HG02970 (cell line): ENCODE data around the gene TRAF1.

Experiments used
- ATAC-seq: cut with Tn5 transposase; IDR thresholded peaks from one replicate; pipeline ENCODE4 v1.9.1; 2021; ENCODE audit warnings: mild to moderate bottlenecking, moderate library complexity, moderate number of reproducible peaks; ENCODE audit not compliant: unreplicated experiment, low FRiP score

TRAF1 gene

GRCh38 chr9:120925535-120926396 is 830 bp downstream of the TRAF1 start:
- peak; percentile 43 for ATAC-seq

- ATAC-seq: no peak
These were observed 1.7 kb downstream of the TRAF1 start for GRCh38 chr9:120924698-120925534.

DNA sequence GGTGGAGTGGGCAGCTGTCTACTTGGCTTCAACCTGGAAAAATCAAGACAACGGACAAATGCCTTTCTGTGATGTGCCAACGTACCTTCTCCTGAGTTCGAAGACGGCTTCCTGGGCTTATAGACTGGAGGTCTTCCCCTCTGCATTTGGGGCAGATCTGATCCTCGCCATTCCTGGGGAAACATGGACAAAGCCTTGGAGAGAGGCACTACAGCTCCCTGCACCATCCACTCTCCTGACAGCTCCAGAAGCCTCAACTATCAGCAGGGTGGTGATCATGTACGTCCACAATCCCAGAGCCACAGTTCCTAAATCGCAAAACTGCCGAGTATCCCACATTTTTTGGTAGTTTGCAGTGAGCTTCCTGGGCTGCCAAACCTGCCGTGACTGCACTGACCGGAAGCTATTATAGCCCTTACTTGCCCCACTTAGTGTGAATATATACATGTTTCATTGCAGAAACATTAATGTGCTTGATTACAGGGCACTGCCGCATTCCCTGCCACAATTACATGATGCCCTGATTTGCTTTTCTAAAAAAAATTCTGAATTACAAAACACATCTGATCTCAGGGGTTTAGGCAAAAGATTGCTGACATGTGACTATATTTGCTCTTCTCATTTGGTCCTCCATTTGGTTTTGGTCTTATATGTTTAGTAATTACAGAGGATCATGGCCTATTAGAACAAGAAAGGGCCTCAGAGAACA is 2.8 kb downstream of the TRAF1 start:
- no peak for ATAC-seq

- ATAC-seq: no peak
These were observed 4.0 kb downstream of the TRAF1 start for GRCh38 chr9:120922404-120923195.

GRCh38 chr9:120921661-120922181 is 4.9 kb downstream of the TRAF1 start:
- no peak for ATAC-seq

DNA sequence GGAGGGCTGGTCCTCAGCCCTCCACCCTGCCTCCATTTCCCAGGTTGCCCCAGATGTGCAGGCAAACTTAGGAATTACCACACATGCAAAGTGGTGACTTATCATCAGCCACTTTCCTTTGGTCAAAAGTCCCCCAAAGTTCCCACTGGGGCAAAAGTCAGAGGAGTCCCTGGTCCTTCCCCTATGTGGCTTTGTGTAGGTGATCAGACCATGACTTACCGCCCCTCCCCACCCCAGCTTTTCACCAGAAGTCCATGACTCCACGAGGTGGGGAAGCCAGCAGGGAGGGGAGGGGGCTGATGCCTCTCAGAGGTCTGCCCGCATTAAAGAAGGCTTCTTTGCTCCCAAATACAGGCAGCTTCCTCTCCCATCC is 5.8 kb downstream of the TRAF1 start:
- no peak for ATAC-seq

- ATAC-seq: no peak
These were observed 6.5 kb downstream of the TRAF1 start for GRCh38 chr9:120919843-120920805.

DNA sequence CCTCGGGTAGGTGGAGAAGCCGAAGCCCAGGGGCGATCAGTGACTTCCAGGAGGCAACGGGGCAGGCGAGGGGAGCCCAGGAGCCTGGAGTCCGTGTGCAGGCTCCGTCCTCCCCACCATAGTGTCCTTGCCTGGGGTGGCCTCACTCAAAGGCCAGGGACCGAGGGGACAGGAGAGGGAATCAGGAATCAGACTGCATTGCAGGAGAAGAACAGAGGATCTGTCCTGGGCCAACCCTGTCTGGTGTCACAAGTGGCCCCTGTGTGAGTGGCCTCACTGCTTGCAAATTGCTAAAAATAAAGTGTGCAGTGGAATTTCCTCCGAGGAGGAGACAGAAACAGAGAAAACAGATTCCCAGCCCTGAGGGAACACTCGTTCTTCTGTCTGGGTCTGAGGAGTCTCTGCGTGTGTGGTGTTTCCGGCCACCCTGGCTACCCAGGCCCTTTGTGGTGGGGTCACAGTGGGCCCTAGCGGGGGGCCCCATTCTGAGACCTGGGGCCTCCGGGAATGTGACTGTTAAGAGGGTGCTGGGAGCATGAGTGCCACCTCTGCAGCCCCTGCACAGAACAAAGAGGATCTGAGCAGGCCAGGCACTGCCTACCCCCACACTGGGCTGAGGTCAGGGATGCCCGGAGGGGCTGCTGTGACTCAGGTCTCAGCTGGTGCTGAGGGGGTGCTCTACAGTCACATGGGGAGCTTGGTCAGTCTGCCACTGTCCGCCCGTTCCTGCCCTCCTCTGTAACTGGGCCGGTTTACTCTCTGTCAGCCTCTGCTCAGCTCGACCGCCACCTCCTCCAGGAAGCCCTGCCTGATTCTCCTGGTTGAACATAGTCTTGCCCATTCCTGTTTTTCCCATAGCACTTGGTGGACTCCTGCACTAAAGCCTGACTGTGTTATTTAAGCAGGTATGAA is 7.4 kb downstream of the TRAF1 start:
- no peak for ATAC-seq

DNA sequence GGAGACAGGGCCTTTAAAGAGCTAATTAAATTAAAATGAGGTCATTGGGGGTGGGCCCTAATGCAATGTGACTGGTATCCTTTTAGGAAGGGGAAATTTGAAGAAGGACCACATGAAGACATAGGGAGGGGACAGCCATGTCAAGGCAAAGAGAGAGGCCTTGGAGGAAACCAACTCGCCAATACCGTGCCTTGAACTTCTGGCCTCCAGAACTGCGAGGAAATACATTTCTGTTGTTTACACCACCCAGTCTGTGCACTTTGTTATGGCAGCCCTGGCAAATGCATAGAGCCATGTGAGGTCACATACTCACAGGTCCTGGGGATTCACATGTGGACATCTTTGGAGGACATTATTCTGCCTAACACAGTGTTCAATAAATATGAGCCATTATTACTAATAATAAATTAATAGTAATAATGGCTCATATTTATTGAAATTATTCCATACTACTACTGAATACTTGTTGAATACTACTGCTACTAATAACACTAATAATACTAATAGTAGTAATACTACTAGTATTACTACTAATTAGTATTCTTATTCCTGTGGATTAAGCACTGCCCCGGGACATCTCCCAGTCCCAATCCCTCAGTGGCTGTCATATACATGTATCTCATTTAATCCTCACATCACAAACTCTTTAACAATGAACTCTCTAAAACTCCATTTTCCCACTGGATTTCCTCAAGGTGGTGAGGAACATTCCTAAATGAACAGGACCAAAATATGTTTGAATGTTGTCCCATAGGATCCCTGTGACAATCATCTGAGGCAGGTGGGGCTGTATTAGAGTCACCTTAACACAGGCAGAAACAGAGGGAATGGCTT is 8.4 kb downstream of the TRAF1 start:
- ATAC-seq: no peak

GRCh38 chr9:120916991-120917880 is 9.4 kb downstream of the TRAF1 start:
- no peak for ATAC-seq

GRCh38 chr9:120916588-120916987 is 10.0 kb downstream of the TRAF1 start:
- ATAC-seq: no peak

- no peak for ATAC-seq
These were observed 10.6 kb downstream of the TRAF1 start for GRCh38 chr9:120915854-120916470.

- ATAC-seq: no peak
These were observed 11.6 kb downstream of the TRAF1 start for GRCh38 chr9:120914953-120915352.

GRCh38 chr9:120914396-120914795 is 12.2 kb downstream of the TRAF1 start:
- no peak for ATAC-seq

DNA sequence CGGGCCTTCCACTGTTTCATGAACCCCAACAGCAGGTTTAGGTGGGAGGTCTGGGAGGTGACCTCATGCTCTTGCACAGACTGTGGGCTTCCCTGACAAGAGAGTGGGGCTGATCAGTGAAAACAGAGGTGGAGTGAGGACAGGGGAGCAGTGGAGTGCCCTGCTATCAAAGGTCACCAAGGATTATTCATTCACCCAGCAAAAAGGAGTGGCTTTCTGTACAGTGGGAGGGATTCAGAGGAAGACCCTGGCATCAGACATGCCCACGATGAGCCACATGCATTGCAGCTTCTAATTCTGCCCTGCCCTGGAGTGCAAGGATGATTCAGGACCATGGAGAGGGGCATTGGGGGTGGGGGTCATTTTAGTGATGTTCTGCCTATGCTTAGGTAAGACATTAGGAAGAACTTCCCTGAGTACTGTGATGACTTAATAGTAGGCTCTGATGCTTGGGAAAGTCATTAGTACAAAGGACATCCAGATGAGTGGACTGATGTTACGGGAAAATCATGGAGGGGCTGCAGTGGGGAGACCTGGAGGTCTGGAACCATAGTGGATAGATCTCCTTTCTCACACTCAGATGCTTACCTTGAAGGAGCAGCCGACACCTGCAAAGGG is 12.8 kb downstream of the TRAF1 start:
- ATAC-seq: no peak
